AML-193 (cell line): Measurements from ENCODE around the gene LCAT.
A peak's percentile ranks its signal among the peaks of the same experiment; 100 is the strongest.
"Not testable (repeated sequence)": the region's sequence is repeated elsewhere in the genome, so short reads cannot be mapped to it uniquely, and the experiment has no call there.

Experiments
- DNase-seq, 2 experiments: peaks; one replicate each; lab custom pipeline; 2025; lab: John Stamatoyannopoulos, UW

The LCAT gene

GRCh38 chr16:67943619-67944504 is at the start of gene LCAT:
TSS of gene LCAT (minus strand) at chr16:67944120. CDS start at chr16:67944101, 19 bp downstream.
- DNase-seq, result no peak

GRCh38 chr16:67993207-67994039 is 49.5 kb upstream of the LCAT start:
- peak; percentile 49 to 64 for DNase-seq

- DNase-seq, result no peak
These were observed 48.8 kb upstream of the LCAT start for GRCh38 chr16:67992661-67993206.

- no peak for DNase-seq
These were observed 46.1 kb upstream of the LCAT start for GRCh38 chr16:67990018-67990386.

- DNase-seq, result no peak
These were observed 45.5 kb upstream of the LCAT start for GRCh38 chr16:67989322-67990017.

- no peak for DNase-seq
These were observed 44.8 kb upstream of the LCAT start for GRCh38 chr16:67988675-67989074.

- DNase-seq, result no peak
These were observed 43.7 kb upstream of the LCAT start for GRCh38 chr16:67987460-67988160.

- DNase-seq, result no peak
These were observed 43.0 kb upstream of the LCAT start for GRCh38 chr16:67986949-67987348.

- DNase-seq, result no peak
These were observed 38.2 kb upstream of the LCAT start for GRCh38 chr16:67982011-67982696.

GRCh38 chr16:67979955-67980678 is 36.2 kb upstream of the LCAT start, which contains the start of gene DPEP3:
TSS of gene DPEP3 (minus strand) at chr16:67980499. CDS start at chr16:67980380, 119 bp downstream.
- no peak for DNase-seq

- DNase-seq, result no peak
These were observed 33.7 kb upstream of the LCAT start for GRCh38 chr16:67977469-67978227.

GRCh38 chr16:67977005-67977404 is 33.1 kb upstream of the LCAT start:
- DNase-seq, result no peak

GRCh38 chr16:67976205-67976604 is 32.3 kb upstream of the LCAT start:
- DNase-seq, result no peak

GRCh38 chr16:67975321-67976105 is 31.6 kb upstream of the LCAT start:
- no peak for DNase-seq

GRCh38 chr16:67972285-67972684 is 28.4 kb upstream of the LCAT start:
- not testable (repeated sequence) for DNase-seq

GRCh38 chr16:67971111-67971510 is 27.2 kb upstream of the LCAT start:
- no peak for DNase-seq

- DNase-seq, result no peak
These were observed 25.5 kb upstream of the LCAT start for GRCh38 chr16:67969254-67970039.
